Measurements from ENCODE around the gene DYNLRB2. TPM values are rescaled to one million over a fixed set of nuclear protein-coding genes. Genes with fewer than 3 reads are reported as not detected.

The DYNLRB2 gene
- total RNA-seq, 1 donor from 2014 or later: not detected

- DNase-seq (ENCODE audit: low read depth in 2 of 2): no peak
These were observed 6.4 kb downstream of the DYNLRB2 start for GRCh38 chr16:80547145-80547544.

DNA sequence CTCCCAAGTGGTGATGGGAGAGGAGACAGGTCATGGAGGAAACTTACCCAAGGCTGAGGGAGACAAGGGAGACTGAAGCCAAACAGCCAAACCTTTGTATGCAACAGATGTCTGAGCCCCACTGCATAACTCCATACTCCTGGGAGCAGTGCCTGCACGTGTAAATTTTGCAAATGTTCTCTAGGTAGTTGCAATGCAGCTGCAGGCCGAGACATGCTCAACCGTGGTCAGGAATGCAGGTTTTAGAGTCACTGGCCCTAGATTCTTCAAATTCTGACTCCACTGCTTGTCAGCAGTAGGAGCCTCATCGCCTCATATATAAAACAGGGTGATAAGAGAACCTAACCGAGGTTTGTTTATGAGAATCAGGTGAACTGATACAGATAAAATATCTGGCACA, 11.5 kb downstream of the DYNLRB2 start:
- DNase-seq (ENCODE audit: low read depth in 2 of 2): no peak

DNA sequence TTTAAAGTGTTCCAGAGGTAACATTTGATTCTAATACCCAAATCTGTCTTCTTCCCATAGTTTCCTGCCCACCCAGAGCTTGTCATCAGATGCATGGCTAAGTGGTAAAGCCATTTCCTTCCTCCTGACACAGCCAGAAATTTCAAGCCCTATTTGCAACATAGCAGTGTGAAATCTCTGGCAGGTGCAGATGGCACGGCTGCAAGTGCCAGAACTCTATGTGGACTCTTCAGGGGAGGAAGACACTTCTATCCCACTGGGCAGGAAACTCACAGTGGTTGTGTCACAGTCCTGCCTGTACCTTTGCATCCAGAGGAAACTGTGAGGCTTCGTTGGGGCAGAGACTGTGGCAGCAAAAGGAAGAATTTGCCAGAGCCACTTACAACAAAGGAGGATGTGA, 13.2 kb downstream of the DYNLRB2 start:
- DNase-seq (ENCODE audit: low read depth in 2 of 2): no peak

GRCh38 chr16:80556481-80556880, 15.7 kb downstream of the DYNLRB2 start:
- DNase-seq (ENCODE audit: low read depth in 2 of 2): no peak

- no peak for DNase-seq (ENCODE audit: low read depth in 2 of 2)
These were observed 16.2 kb downstream of the DYNLRB2 start for GRCh38 chr16:80557037-80557436.

DNA sequence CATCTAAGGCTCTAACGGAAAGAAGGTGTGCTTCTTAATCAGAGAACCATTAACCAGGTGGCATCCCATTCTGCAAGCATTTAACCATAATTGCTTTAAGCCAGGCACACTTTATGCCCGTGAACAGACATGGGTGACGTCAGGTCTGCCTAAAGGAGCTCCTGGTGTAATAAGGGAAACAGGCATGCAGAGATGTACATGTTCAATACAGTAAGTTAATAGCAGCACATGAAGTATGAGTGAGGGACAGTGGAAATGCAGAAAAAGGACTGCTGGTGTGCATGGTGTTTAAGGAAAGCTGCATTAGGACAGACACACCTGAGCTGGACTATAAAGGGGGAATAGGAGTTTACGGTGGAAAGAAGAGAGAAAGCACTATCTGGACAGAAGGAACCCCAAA, 18.6 kb downstream of the DYNLRB2 start:
- no peak for DNase-seq (ENCODE audit: low read depth in 2 of 2)

DNA sequence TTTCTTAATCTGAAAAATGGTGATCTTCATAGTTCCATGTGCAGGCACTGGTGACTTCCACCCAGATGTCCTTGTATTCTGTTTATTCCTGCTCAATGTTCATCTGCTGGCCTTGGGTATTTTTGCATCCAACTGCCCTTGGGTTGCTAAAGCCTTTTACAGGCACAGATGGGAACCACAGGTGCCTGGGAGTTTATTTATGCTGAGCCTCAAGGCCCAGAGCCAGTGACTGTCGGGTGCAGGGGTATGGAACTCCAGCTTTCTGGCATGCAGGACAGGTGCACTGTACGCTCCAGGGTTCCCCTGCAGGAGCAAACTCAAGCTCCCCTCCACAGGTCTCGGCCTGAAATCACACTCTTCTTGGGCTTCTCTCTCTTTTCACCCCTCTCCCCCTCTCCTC, 22.3 kb downstream of the DYNLRB2 start:
- DNase-seq (ENCODE audit: low read depth in 2 of 2): no peak

DNA sequence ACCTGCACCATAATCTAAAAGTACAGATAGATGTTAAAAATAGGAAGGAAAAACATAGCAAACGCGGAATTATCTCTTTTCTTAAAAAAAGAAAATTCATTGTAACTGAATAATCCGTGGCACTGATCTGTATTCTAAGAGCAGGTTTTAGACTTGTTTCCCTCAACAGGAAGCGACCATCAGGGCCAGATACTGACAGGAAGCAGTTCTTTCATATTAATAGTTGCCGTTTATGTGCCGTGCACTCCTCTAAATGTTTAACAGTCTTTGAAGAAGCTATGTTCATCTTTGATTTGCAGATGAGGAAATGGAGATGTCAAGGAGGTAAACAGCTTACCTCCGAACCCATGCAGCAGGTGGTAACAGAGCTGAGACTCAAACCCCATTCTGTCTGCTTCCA, 23.6 kb downstream of the DYNLRB2 start:
- DNase-seq (ENCODE audit: low read depth in 2 of 2): no peak

GRCh38 chr16:80569440-80570105, 28.8 kb downstream of the DYNLRB2 start:
- DNase-seq (ENCODE audit: low read depth in 2 of 2): peak in 1 of 2 donors; percentile 12

DNA sequence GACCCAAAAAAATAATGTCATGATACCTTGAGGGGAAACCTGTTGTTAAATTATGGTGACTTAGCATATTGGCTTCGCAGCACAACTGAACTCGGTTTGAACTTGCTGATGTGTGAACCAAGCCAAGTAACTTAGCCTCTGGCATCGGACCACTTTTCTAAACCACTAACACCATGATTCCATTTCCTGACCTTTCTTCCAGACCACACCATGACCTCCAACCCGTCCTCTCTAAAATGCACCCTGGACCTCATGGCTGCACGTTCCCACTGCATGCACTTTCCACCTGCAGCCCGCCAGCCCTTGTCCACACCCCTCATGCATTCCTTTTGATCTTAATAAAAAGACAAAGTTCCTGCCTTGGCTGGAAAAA, 29.3 kb downstream of the DYNLRB2 start:
- peak; percentile 7 to 18 for DNase-seq (ENCODE audit: low read depth in 2 of 2)

- no peak for DNase-seq (ENCODE audit: low read depth in 2 of 2)
These were observed 32.9 kb downstream of the DYNLRB2 start for GRCh38 chr16:80573700-80574120.

DNA sequence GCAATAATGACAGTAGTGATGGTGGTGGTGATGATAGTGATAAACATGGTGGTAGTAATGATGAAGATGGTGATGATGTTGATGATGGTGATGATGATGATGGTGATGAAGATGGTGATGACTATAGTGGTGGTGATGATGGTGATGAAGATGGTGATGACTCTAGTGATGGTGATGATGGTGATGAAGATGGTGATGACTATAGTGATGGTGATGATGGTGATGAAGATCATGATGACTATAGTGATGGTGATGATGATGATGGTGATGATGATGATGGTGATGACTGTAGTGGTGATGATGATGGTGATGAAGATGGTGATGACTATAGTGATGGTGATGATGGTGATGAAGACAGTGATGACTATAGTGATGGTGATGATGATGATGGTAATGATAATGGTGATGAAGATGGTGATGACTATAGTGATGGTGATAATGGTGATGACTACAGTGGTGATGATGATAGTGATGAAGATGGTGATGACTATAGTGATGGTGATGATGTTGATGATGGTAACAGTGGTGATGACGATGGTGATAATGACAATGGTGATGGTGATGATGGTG, 35.6 kb downstream of the DYNLRB2 start:
- DNase-seq (ENCODE audit: low read depth in 2 of 2): no peak

DNA sequence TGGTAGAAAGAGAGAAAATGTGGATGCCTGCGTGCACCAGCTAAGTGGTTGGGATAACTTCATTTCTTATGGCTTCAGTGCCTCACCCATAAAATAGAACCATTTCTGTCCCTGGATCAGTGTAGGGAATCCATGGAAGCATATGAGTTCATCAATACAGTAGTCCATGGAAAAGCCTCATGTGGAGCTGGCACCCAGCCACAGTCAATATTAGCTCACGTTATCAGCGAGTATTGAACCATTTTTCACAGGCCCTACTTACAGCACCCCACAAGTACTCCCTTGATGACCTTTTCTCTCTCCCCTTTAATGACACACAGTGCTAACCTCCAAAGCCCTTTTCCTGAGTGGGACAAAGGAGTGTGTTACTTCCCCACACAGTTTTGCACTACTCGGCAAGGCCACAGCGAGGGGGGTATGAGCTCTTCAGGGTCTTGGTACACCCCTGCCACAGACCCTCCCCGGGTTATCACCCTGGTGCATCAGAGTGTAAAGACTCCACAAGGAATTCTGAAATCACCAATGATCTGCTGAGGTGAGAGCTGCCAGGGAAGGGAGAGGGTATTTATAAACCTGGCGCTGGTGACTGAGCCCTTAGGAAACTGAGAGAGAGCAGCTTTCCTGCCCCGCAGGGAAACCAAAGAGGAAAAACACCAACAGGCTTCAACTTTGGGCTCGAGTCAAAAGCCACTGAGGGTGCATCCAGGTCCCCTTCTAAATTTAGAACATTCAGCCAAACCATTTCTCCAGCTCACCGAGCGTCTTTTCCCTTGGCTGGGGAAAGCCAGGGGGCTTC, 36.9 kb downstream of the DYNLRB2 start:
- no peak for DNase-seq (ENCODE audit: low read depth in 2 of 2)

GRCh38 chr16:80580109-80580832, 39.5 kb downstream of the DYNLRB2 start:
- DNase-seq (ENCODE audit: low read depth in 2 of 2): no peak

DNA sequence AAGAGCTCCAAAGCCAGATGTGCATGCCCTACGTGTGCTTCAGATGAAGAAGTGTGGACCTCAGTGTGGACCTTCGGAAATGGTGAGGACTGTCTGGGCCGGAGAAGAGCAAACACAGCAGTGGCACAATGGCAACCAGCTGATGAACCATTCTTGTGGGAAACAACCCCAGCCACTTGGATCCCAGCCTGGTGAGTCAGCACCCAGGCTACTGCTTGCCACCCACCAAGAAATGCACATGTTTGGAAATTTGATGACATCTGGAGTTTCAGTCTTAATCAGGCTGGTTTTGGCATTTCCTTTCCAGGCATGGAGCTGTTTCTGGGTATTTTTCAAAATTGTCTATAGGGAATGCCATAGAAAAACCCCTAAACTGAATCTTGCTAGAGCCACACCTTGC, 42.7 kb downstream of the DYNLRB2 start:
- DNase-seq (ENCODE audit: low read depth in 2 of 2): peak in 1 of 2 donors; percentile 59

DNA sequence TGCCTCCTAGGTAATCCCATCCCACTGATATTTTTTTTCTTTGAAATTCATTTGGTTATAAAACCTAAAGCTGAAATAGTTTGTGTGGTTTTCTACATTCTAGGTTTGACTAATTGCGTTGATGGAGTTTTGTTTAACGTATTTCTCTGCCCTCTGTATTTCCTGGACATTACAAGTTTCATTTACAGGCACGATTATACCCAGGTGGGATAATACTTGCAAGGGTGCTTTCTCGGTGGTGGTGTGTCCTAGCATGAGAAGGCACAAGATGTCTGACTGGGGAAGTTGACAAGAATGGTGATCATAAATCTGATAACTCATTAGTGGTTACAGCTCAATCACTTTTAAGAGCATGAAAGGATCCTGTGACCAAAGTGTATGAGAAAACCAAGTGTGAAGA, 45.0 kb downstream of the DYNLRB2 start:
- no peak for DNase-seq (ENCODE audit: low read depth in 2 of 2)

DNA sequence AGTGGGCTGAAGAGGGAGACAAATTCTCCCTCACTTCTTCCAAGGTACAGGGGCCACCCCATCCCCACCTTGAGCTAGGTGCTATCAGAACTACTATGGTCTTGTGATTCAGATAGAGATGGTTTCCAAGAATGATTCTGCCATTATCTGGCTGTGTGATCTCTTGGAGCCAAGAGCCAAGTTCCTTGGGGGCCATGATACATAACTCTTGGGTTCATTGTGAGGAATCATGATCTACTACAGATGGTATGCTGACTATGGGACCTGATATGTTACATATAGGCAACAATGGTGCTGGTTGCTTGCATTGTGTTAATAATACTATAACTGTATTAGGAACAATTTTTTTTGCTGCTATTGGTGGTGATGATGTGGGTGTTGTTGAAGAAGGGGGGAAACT, 45.7 kb downstream of the DYNLRB2 start:
- no peak for DNase-seq (ENCODE audit: low read depth in 2 of 2)

GRCh38 chr16:80587071-80587470, 46.3 kb downstream of the DYNLRB2 start:
- DNase-seq (ENCODE audit: low read depth in 2 of 2): no peak

DNA sequence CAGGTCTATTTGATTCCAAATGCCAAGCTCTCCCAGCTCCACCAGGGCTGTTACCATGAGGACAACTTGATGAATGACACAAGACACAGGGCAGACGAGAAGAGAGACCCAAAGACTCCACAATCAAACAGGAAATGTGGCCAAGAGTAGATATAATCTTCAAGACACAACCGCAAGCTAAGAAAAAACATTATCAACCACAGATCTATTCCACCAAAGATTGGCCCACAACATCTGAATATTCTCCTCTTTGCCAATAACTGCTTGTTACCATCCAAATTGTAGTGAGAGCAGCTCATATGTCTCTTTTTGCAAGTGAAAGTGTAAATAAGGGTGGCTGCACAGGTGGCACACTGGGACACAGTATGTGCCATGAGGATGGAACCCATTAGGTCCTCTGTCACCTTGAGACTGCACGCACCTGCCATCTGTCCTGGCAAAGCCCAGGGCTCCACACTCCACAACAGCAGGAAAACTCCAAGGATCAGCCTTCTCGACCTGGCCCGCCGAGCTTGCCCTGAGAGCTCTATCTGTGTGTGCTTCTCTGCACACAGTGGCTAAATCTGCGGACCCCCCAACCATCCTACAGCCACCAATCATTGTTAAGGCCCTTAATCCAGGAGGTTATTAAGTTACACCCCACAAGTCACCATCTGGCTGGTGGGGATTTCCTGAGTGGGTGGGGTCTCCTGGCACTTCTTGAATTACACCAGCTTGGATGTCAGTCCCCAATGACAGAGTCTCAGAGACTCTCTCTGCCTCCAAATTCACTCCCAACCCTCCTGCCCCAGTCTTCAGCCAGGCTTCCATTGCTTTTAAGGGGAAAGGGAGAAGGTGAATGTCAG, 50.5 kb downstream of the DYNLRB2 start:
- no peak for DNase-seq (ENCODE audit: low read depth in 2 of 2)

DNA sequence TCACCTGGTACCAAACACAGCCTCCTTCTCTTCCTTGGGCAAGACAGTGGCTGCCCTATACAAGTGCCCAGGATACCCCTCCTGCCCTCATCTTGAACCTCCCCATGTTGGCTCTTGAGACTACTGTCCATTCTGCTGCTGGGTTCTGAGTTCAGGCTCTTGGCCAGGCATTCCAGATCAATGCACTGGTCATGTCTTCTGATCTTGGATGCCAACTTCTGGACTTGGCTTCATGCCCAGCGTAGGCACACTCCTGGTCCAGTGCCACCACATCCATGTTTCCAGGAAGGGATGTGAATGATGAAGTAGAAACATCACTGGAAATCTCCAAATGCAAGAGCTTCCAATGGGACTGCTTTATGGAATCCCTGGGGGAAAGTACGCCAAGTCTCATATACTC, 51.5 kb downstream of the DYNLRB2 start:
- DNase-seq (ENCODE audit: low read depth in 2 of 2): no peak

GRCh38 chr16:80594756-80595155, 54.0 kb downstream of the DYNLRB2 start:
- no peak for DNase-seq (ENCODE audit: low read depth in 2 of 2)

All from dermis microvascular lymphatic vessel endothelial cell (primary cell).